Hepatocyte (in vitro differentiated cells): ENCODE results near the gene ACTG1. TPM values are rescaled to one million over a fixed set of nuclear protein-coding genes. Genes with fewer than 3 reads are reported as not detected.

ENCODE experiments used
- DNase-seq: peaks from one replicate; pipeline ENCODE4 v3.0.0-alpha.2; 2016; ENCODE audit warnings: low spot score
- H2AFZ ChIP-seq: fragments of 200-600 bp; sonication (generic); 2 replicates; pipeline ENCODE4 v1.6.0; 2016; ENCODE audit warnings: antibody characterized with exemption, mild to moderate bottlenecking
- H3K27ac ChIP-seq: fragments of 200-600 bp; sonication (generic); 2 replicates; pipeline ENCODE4 v1.5.1; 2016; ENCODE audit warnings: mild to moderate bottlenecking
- H3K27me3 ChIP-seq: fragments of 200-600 bp; sonication (generic); 2 replicates; pipeline ENCODE4 v1.6.1; 2016
- H3K36me3 ChIP-seq: fragments of 200-600 bp; sonication (generic); replicated peaks from 2 replicates; pipeline ENCODE4 v1.5.1; 2016; ENCODE audit warnings: low read depth; ENCODE audit not compliant: insufficient read depth
- H3K4me1 ChIP-seq: fragments of 200-600 bp; sonication (generic); 2 replicates; pipeline ENCODE4 v1.5.1; 2016; ENCODE audit warnings: mild to moderate bottlenecking, moderate library complexity; ENCODE audit not compliant: insufficient read depth
- H3K4me2 ChIP-seq: fragments of 200-600 bp; sonication (generic); 2 replicates; pipeline ENCODE4 v1.6.0; 2016
- H3K4me3 ChIP-seq: fragments of 200-600 bp; sonication (generic); 2 replicates; pipeline ENCODE4 v1.5.1; 2016; ENCODE audit warnings: mild to moderate bottlenecking
- H3K79me2 ChIP-seq: fragments of 200-600 bp; sonication (generic); 2 replicates; pipeline ENCODE4 v1.6.0; 2017; ENCODE audit warnings: mild to moderate bottlenecking
- H3K9me2 ChIP-seq: fragments of 200-600 bp; sonication (generic); replicated peaks from 2 replicates; pipeline ENCODE4 v1.6.0; 2017; ENCODE audit warnings: mild to moderate bottlenecking; ENCODE audit not compliant: insufficient read depth
- H3K9me3 ChIP-seq: fragments of 200-600 bp; sonication (generic); 2 replicates; pipeline ENCODE4 v1.5.1; 2016; ENCODE audit warnings: low read depth, mild to moderate bottlenecking
- H4K20me1 ChIP-seq: fragments of 200-600 bp; sonication (generic); 2 replicates; pipeline ENCODE4 v1.6.0; 2016; ENCODE audit warnings: mild to moderate bottlenecking; ENCODE audit not compliant: insufficient read depth, poor library complexity, severe bottlenecking
- CTCF ChIP-seq: fragments of 200-600 bp; sonication (generic); IDR thresholded peaks from 2 replicates; pipeline ENCODE4 v1.5.1; 2016; ENCODE audit warnings: antibody characterized with exemption, mild to moderate bottlenecking; ENCODE audit not compliant: poor library complexity
- EZH2 ChIP-seq: fragments of 200-600 bp; sonication (generic); IDR thresholded peaks from 2 replicates; pipeline ENCODE4 v1.6.1; 2016; ENCODE audit warnings: antibody characterized with exemption, mild to moderate bottlenecking, borderline replicate concordance
- EZH2phosphoT487 ChIP-seq: fragments of 200-600 bp; sonication (generic); IDR thresholded peaks from one replicate; pipeline ENCODE4 v1.6.1; 2018; ENCODE audit warnings: antibody characterized with exemption, mild to moderate bottlenecking, low read depth, moderate library complexity; ENCODE audit not compliant: unreplicated experiment, severe bottlenecking
- WGBS: methylation state at CpG from one replicate; pipeline ENCODE4 v1.1.6; 2016; ENCODE audit warnings: low lambda C conversion rate; ENCODE audit errors: missing lambda C conversion rate; 5-methylcytosine and 5-hydroxymethylcytosine counted together
- polyA plus RNA-seq: library from polyadenylated mRNA; unstranded; fragments of >200 nt; fragmentation: Nextera tagmentation; extraction: Ambion mirVana; gene quantifications from 2 replicates; pipeline ENCODE4 v1.2.1, GENCODE V29; 2016
- total RNA-seq: library from RNA; depleted of rRNA; stranded (reverse); fragments of >200 nt; gene quantifications from 2 replicates; pipeline ENCODE4 v1.2.3, GENCODE V29; 2014

ACTG1 gene
- total and polyA plus RNA-seq, 2 experiments from 2014 or later: 2,832 to 3,298 TPM

- WGBS: 91% methylated on average over 7 of the region's 8 CpGs
- no peak for TF ChIP-seq CTCF
- TF ChIP-seq EZH2phosphoT487: no peak
- TF ChIP-seq EZH2: no peak
- no peaks in the 10 kb centered on the region for H3K36me3 ChIP-seq
- H3K79me2 ChIP-seq: no peaks in the 10 kb centered on the region
- no peak for DNase-seq
- no peak overlapping the region for H3K4me3 ChIP-seq
- H3K4me1 ChIP-seq: peaks cover 11% of the 10 kb centered on the region
- H4K20me1 ChIP-seq: no peaks in the 10 kb centered on the region
- no peak overlapping the region for H2AFZ ChIP-seq
- no peak overlapping the region for H3K4me2 ChIP-seq
- H3K27me3 ChIP-seq: no peaks in the 10 kb centered on the region
- H3K9me3 ChIP-seq: no peaks in the 10 kb centered on the region
- no peaks in the 10 kb centered on the region for H3K9me2 ChIP-seq
- no peak overlapping the region for H3K27ac ChIP-seq
These were observed 39.6 kb downstream of the ACTG1 start for GRCh38 chr17:81473019-81473418.

GRCh38 chr17:81471818-81472456, 40.7 kb downstream of the ACTG1 start:
- no peaks in the 10 kb centered on the region for H3K9me3 ChIP-seq
- no peaks in the 10 kb centered on the region for H3K9me2 ChIP-seq
- no peak overlapping the region for H2AFZ ChIP-seq
- peaks cover 11% of the 10 kb centered on the region for H3K4me1 ChIP-seq
- WGBS: 81% methylated on average over 28 of the region's 28 CpGs
- TF ChIP-seq CTCF: peak; percentile 32
- no peak for TF ChIP-seq EZH2
- TF ChIP-seq EZH2phosphoT487: no peak
- no peaks in the 10 kb centered on the region for H3K27me3 ChIP-seq
- peak; percentile 42 for DNase-seq
- peak overlapping the region; percentile 72 for H3K27ac ChIP-seq
- peak overlapping the region; percentile 56 for H3K4me2 ChIP-seq
- no peaks in the 10 kb centered on the region for H3K36me3 ChIP-seq
- no peaks in the 10 kb centered on the region for H4K20me1 ChIP-seq
- no peak overlapping the region for H3K4me3 ChIP-seq
- no peaks in the 10 kb centered on the region for H3K79me2 ChIP-seq

- DNase-seq: no peak
These were observed 41.4 kb downstream of the ACTG1 start for GRCh38 chr17:81470944-81471817.

More at GRCh38 chr17:81470944-81471817, 41.4 kb downstream of the ACTG1 start:
- H3K4me1 ChIP-seq: peaks cover 11% of the 10 kb centered on the region
- peak overlapping the region; percentile 56 for H3K4me2 ChIP-seq
- no peaks in the 10 kb centered on the region for H3K9me3 ChIP-seq
- H3K27ac ChIP-seq: peak overlapping the region; percentile 72
- H2AFZ ChIP-seq: no peak overlapping the region
- 56% methylated on average over 14 of the region's 14 CpGs for WGBS
- H3K79me2 ChIP-seq: no peaks in the 10 kb centered on the region
- H3K4me3 ChIP-seq: no peak overlapping the region
- H3K36me3 ChIP-seq: no peaks in the 10 kb centered on the region
- H3K9me2 ChIP-seq: no peaks in the 10 kb centered on the region
- no peaks in the 10 kb centered on the region for H3K27me3 ChIP-seq
- no peaks in the 10 kb centered on the region for H4K20me1 ChIP-seq
- TF ChIP-seq EZH2: no peak
- no peak for TF ChIP-seq CTCF
- TF ChIP-seq EZH2phosphoT487: no peak
